NCI-H2029 (cell line): ENCODE results near the gene DGKA.

Source experiments
- DNase-seq: peaks from one replicate; lab custom pipeline; 2025; lab: John Stamatoyannopoulos, UW

Gene DGKA

DNA sequence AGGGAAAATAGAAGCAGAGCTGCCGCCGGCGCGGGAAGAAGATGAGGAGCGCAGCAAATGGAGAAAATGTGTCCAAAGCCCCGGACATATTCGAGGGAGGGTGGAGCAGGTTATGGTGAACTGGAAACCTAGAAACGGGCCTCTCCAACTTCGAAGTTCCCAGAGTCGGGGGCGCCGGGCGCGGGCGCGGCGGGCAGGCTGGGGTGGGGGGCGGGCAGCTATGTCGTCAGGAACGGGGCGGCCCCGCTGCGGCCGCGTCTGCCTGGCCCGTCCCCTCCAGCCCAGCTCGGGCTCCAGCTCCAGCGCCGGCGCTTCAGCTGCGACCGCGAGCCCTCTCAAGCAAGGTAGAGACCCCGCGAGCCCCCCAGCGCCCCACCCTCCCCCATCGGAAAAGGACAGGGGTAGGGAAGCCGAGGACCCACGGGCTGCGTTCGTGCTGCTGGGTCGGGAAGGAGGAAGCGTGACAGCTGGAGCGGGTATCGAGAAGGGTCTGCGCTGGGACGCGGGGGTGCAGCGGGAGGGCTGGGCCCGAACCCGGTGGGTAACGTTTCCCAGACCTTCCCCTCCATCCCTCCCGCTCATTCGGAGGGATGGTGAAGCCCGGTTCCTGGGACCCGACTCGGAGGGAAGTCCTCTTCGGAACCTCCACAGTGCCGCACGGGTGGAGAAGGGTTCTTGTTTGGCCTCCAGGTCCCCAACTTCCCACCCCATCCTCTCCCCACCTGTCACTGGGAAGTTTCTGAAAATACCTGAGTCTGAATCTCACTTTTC, 1.0 kb downstream of the DGKA start:
- DNase-seq = no peak

- DNase-seq = no peak
These were observed 1.6 kb downstream of the DGKA start for GRCh38 chr12:55932551-55932910.

DNA sequence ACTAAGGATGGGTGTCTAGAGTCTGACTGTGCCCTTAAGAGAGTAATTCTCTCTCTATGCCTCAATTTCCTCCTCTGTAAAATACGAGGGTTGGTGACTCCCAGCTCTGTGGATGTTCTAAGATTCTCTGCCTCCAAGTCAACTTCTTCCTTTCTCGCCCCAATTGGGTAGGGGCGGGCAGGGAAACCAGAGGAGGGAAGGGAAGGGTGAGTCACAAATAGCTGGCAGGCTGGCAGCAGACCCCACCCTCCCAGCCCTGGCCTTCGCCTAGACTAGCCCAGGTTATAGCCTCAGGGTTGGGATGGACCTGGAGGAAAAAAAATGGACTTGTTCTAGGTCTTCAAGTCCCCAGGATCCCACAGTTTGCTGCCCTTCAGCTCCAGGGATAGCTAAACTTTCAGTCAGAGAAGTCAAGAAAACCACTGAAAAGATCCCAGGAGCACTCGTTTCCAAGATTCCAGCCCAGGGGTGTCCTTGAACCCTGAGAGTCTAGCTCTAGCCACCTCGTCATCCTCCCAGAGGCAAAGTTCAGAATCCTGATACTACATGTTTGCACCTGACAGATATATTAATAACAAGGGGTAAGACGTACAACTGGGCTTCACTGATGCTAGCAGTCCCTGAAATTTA, 2.3 kb downstream of the DGKA start:
- no peak for DNase-seq

DNA sequence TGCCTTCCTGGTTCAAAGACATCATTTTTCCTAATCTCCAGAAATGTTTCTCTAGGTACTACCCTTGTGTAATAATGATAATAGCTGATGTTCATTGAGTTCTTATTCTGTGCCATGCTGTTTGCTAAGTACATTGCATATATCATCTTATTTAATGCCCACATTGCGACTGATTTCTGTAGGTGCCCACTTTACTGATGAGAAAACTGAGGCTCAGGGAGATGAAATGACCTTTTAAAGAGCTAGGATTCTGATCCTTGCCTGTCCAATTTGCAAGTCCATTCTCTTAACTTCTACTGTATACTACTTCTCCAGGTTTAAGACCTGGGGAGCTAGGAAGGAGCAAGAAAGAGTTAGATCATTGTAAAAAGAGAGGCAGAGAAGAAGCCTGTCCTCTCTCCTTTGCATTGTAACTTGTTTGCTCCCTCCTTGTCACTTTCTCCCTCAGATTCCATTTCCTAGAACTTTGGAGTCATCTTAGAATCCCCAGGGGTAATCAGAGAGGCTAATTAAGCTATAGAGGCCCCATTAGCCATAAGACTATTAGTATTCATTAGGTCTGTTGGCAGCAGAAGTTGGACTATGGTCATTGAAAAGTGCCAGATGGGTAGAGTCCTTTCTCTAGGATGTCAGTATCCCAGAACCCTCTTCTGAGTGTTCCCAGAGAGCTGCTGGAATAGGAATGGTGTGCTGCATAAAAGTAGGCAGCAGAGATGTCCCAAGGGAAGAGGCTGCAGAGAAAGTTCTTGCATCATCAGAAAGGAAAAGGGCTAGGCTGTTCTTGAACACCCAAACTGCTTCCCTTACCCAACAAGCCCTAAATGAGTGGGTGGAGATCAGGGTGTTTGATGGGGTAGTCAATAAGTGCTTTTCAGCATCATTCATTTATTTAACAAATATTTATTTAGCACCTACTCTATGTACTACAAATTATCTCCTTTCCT, 3.1 kb downstream of the DGKA start:
- DNase-seq = no peak

DNA sequence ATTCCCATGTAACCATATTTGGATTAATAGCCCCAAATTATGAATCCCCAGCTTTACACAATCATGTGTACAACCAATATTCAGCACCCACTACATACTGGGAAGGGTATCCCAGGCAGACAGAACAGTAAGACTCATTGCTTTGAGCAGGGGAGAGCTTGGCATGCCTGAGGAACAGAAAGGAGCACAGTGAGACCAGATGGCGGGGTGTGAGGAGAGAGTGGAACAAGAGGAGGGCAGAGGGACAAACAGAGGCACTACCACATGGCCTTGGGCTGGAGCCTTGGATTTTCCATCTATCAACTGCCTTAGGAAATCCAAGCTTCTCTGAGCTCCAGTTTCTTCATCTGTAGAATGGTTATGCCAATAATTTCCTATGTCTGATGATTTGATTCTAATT, 3.8 kb downstream of the DGKA start:
- no peak for DNase-seq

GRCh38 chr12:55935738-55936151, 4.8 kb downstream of the DGKA start:
- DNase-seq = no peak

GRCh38 chr12:55937981-55938380, 7.0 kb downstream of the DGKA start:
- DNase-seq = no peak

GRCh38 chr12:55938826-55939501, 8.0 kb downstream of the DGKA start:
- DNase-seq = no peak

DNA sequence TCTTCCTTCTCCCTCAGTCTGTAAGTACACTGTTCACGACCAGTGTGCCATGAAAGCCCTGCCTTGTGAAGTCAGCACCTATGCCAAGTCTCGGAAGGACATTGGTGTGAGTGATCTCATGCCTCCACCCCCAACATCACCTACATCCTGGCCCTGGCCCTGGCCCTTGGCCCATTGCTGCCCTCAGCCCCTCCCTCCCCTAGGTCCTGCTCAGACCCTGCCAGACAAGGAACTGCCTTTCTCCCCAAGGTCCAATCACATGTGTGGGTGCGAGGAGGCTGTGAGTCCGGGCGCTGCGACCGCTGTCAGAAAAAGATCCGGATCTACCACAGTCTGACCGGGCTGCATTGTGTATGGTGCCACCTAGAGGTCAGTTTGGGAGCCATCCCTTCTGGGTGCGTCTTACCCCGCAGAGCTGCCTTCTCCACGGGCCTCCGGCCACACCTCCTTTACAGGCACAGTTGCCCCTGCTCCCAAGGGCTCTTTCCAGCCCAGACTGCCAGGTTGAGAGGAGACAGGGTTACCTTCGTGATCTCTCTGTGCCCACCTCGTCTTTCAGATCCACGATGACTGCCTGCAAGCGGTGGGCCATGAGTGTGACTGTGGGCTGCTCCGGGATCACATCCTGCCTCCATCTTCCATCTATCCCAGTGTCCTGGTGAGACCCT, 9.2 kb downstream of the DGKA start:
- peak; percentile 64 for DNase-seq

- no peak for DNase-seq
These were observed 11.1 kb downstream of the DGKA start for GRCh38 chr12:55942055-55942454.

DNA sequence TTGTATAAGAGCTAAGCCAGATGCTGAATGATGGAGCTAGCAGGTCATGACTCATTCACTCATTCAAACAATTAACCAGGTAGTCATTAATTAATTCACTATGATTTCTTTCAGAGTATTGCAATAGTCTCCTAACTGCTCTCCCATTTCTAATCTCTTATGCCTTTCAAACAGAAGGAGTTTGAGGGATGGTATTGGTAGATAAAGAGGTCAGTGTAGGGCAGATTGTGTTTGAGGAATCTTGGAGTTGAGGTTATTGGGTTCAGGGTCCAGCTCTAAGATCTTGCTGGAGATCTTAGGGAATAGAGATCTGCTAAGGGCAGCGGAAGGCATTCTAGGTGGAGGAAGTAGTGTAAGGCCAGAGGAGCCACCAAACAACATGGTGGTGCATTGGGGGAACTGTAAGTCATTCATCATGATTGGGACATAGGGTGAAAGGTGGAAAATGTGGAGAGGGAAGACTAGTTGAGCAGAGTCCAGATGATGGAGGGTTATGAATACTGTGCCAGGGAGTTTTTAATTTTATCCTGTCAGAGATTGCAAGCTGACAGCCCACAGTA, 11.7 kb downstream of the DGKA start:
- DNase-seq = no peak

DNA sequence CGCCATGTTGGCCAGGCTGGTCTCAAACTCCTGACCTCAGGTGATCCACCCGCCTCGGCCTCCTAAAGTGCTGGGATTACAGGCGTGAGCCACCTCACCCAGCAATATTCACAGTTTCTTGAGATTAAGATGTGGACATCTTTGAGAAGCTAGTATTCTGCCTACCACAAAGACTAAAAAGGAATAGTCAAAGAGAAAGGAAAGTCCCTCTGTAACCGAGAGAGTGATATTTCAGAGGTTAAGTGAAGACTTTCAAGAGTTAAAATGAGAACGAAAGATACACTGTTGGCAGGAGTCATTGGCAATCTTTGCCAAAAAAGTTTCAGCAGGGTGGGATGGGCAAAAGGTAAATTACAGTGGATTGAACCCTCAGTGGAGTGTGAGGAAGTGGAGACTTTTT, 15.6 kb downstream of the DGKA start:
- no peak for DNase-seq

DNA sequence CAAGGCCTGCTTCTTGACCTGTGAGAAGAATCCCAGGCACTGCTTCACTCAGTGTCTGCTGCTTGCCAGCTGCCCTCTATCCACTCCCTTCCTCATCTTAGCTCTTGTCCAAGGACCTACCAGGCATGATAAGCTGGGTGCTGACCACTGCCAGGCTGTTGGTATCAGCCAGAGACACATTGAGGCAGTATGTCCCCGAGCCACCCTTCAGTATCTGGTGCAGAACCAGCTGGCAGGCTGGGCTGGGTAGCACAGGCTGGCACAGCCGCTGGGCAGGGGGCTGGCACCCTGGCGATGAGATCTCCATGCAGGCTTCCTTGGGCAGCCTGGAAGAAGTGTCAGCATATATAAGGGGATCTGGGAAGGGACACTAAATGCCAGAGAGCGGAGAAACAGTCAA, 24.4 kb downstream of the DGKA start:
- no peak for DNase-seq

DNA sequence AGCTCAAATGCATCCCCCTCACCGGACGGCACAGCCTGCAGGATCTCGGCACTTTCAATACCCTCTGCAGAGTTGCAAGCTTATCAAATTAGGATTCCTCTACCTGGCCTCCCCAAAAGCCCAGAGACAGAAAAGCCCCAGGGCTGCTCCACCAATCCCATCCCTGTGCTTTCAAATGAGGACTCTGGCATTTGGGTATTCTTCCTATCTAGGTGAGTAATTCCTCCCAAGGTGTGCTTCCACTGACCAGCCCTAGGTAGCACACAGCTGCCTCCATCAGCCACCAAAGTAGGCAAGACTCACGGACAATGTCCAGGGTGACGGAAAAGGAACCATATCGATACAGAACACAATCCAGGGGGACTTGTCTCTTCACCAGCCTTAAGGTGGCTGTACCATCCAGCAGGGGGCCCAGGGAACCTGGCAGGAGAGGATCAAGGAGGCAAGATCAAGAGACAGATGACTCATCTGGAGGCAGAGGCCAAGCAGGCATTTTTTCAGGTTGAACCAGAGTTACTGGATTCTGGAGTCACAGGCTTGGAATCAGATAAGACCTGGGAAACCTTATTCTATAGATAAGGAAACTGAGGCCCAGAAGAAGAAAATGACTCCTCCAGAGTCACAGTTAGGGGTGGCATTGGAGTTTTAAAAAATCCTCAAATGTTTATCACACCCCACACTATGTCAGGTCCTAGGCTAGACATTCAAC, 25.0 kb downstream of the DGKA start:
- DNase-seq = no peak

- DNase-seq = peak; percentile 68
These were observed 26.3 kb downstream of the DGKA start for GRCh38 chr12:55957106-55957859.

GRCh38 chr12:55963760-55964159, 32.8 kb downstream of the DGKA start:
- no peak for DNase-seq

DNA sequence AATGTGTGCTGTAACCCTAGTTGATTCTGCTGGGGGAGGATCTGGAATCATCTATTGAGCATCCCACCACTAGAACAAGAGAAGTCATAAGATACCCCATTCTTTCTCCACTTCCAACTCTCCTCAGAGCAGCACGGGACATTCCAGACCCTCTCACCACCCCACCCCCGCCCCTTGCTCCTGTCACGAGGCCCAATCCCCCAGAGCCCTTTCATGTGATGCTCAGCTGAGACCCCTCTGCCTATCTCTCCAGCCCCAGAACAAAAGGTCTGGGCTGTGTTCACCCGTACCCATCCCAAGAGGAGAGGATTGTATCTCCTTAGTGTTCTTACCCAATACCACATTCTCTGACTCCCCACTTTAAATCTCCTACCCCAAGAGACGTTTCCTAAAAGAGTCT, 34.3 kb downstream of the DGKA start:
- no peak for DNase-seq

DNA sequence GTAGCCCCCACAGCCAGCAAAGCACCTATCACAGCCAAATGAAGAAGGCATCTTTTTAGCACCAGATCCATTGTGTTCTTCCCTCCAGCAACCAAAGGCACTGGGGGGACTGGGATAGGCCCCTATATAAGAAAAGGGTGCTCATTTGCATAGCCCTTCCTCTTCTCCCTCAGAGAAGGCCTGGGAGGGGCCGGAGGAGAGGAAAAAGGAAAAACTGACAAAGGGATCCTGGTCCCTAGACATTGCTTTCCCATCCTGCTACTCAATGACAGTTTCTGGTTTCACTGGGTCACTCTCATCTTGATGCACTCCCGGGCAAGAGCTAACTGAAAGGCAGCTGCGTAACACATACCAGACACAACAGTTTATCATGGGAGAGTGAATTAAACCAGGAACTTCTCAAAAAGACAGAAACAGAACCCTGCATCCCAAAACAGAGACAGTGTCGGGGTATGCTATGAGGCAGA, 35.0 kb downstream of the DGKA start, which contains the start of gene PMEL:
TSS of gene PMEL (minus strand) at position 102 of the 467 bp plus-strand sequence. CDS start at position 71, 31 bp downstream.
- DNase-seq = no peak

GRCh38 chr12:55966408-55967281, 35.7 kb downstream of the DGKA start, which contains the start of gene CDK2:
Gene CDK2 (plus strand): TSS chr12:55966830. CDS start chr12:55967009, 179 bp downstream.
- peak; percentile 60 for DNase-seq
